NB4 (cell line): ENCODE data around the gene ZNF664.

Experiments used
- TF ChIP-seq, protein P1 (sequence below): IDR thresholded peaks from one replicate; pipeline ENCODE4 v1.5.1; 2012; ENCODE audit warnings: low read depth, low read length
- TF ChIP-seq, protein P2 (sequence below): IDR thresholded peaks from 2 replicates; pipeline ENCODE4 v1.6.1; 2011; ENCODE audit warnings: low read depth, low read length

DNA sequence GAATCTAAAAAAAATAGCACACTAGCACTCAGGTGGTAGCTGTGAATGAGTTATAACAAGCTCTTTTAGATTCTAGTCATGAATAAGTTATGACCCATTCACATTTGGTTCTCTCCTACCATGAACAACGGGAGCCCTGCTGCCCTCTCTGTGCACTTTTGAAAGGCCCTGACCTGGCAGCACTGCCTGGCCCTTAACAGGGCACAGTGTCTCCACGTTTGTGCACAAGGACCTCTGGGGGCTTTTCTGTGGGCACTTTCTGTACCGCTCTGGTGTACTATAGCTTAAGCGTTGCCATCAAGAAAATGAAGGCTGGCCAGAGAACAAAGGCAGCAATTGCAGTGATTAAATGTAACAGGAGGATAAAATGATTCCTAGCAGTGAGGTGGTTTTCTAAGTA is 21.5 kb upstream of the ZNF664 start:
- TF ChIP-seq, protein P1, sequence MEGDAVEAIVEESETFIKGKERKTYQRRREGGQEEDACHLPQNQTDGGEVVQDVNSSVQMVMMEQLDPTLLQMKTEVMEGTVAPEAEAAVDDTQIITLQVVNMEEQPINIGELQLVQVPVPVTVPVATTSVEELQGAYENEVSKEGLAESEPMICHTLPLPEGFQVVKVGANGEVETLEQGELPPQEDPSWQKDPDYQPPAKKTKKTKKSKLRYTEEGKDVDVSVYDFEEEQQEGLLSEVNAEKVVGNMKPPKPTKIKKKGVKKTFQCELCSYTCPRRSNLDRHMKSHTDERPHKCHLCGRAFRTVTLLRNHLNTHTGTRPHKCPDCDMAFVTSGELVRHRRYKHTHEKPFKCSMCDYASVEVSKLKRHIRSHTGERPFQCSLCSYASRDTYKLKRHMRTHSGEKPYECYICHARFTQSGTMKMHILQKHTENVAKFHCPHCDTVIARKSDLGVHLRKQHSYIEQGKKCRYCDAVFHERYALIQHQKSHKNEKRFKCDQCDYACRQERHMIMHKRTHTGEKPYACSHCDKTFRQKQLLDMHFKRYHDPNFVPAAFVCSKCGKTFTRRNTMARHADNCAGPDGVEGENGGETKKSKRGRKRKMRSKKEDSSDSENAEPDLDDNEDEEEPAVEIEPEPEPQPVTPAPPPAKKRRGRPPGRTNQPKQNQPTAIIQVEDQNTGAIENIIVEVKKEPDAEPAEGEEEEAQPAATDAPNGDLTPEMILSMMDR = no peak
- TF ChIP-seq, protein P2, sequence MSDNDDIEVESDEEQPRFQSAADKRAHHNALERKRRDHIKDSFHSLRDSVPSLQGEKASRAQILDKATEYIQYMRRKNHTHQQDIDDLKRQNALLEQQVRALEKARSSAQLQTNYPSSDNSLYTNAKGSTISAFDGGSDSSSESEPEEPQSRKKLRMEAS = no peak
